Measurements from ENCODE around the gene ATP1B3. TPM values are rescaled to one million over a fixed set of nuclear protein-coding genes. Genes with fewer than 3 reads are reported as not detected.

Gene ATP1B3
- polyA plus RNA-seq, 1 donor = 261 TPM

GRCh38 chr3:141859651-141860050 lies 16.8 kb upstream of the ATP1B3 start:
- Histone ChIP-seq H3K27me3 (ENCODE audit: control insufficient read depth, insufficient read depth, low read length) (no peaks in the 10 kb centered on the region), H3K4me1 (ENCODE audit: control insufficient read depth, insufficient read depth, low read length) (no peaks in the 10 kb centered on the region), H3K36me3 (ENCODE audit: control insufficient read depth, insufficient read depth, low read length) (no peaks in the 10 kb centered on the region), H3K9me3 (ENCODE audit: control insufficient read depth, low read depth, low read length) (no peaks in the 10 kb centered on the region), H3K4me3 (ENCODE audit: low read length) (no peak overlapping the region), H3K27ac (ENCODE audit: low read length) (peak overlapping the region; percentile 25)
- WGBS (ENCODE audit: insufficient coverage, low lambda C conversion rate) = no CpG with 5 or more reads among the region's 4 CpGs
- peak; percentile 75 to 90 for DNase-seq

DNA sequence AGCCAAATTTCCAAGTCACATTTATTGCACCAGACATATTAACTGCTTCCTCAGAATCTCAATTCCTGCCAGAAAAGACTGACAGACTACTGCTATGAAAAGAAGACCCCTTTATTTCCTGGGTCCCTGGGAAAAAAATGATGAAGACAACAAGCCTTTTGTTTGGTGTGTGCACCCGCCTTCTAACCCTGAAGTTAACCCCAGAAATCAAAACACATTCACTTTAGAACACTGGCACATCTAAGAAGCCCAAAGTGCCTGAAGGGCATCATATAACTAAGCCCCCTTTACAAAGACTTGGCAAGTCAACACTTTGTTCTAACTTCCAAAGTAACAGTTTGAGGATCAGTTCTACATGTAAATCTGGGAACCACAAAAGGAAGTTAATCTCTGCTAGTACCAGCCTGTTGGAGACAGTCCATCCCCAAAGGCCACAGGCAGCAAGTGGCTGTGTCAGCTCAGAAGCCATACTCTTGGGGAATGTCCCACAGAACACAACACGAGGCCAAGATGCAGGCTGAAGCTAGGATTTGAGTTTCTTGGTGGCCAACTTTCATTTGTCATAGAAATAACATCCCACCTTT lies 16.3 kb upstream of the ATP1B3 start:
- no peak for DNase-seq
- Histone ChIP-seq H3K36me3 (ENCODE audit: control insufficient read depth, insufficient read depth, low read length) (no peaks in the 10 kb centered on the region), H3K9me3 (ENCODE audit: control insufficient read depth, low read depth, low read length) (no peaks in the 10 kb centered on the region), H3K4me3 (ENCODE audit: low read length) (no peak overlapping the region), H3K27me3 (ENCODE audit: control insufficient read depth, insufficient read depth, low read length) (no peaks in the 10 kb centered on the region), H3K27ac (ENCODE audit: low read length) (peak overlapping the region; percentile 25), H3K4me1 (ENCODE audit: control insufficient read depth, insufficient read depth, low read length) (no peaks in the 10 kb centered on the region)
- WGBS (ENCODE audit: insufficient coverage, low lambda C conversion rate) = no CpG with 5 or more reads among the region's 2 CpGs

GRCh38 chr3:141860766-141861513 lies 15.5 kb upstream of the ATP1B3 start:
- Histone ChIP-seq H3K9me3 (ENCODE audit: control insufficient read depth, low read depth, low read length) (no peaks in the 10 kb centered on the region), H3K27me3 (ENCODE audit: control insufficient read depth, insufficient read depth, low read length) (no peaks in the 10 kb centered on the region), H3K27ac (ENCODE audit: low read length) (no peak overlapping the region), H3K4me1 (ENCODE audit: control insufficient read depth, insufficient read depth, low read length) (no peaks in the 10 kb centered on the region), H3K36me3 (ENCODE audit: control insufficient read depth, insufficient read depth, low read length) (no peaks in the 10 kb centered on the region), H3K4me3 (ENCODE audit: low read length) (no peak overlapping the region)
- no peak for DNase-seq
- WGBS (ENCODE audit: insufficient coverage, low lambda C conversion rate) = 83% methylated on average over 2 of the region's 8 CpGs

GRCh38 chr3:141862279-141862816 lies 14.1 kb upstream of the ATP1B3 start:
- Histone ChIP-seq H3K36me3 (ENCODE audit: control insufficient read depth, insufficient read depth, low read length) (no peaks in the 10 kb centered on the region), H3K27me3 (ENCODE audit: control insufficient read depth, insufficient read depth, low read length) (no peaks in the 10 kb centered on the region), H3K4me3 (ENCODE audit: low read length) (no peak overlapping the region), H3K9me3 (ENCODE audit: control insufficient read depth, low read depth, low read length) (no peaks in the 10 kb centered on the region), H3K27ac (ENCODE audit: low read length) (no peak overlapping the region), H3K4me1 (ENCODE audit: control insufficient read depth, insufficient read depth, low read length) (no peaks in the 10 kb centered on the region)
- DNase-seq = no peak
- WGBS (ENCODE audit: insufficient coverage, low lambda C conversion rate) = 100% methylated on average over 1 of the region's 3 CpGs

- DNase-seq = no peak
- H3K9me3 ChIP-seq (ENCODE audit: control insufficient read depth, low read depth, low read length) = no peaks in the 10 kb centered on the region
- no peaks in the 10 kb centered on the region for H3K27me3 ChIP-seq (ENCODE audit: control insufficient read depth, insufficient read depth, low read length)
- H3K36me3 ChIP-seq (ENCODE audit: control insufficient read depth, insufficient read depth, low read length) = no peaks in the 10 kb centered on the region
- no peaks in the 10 kb centered on the region for H3K4me1 ChIP-seq (ENCODE audit: control insufficient read depth, insufficient read depth, low read length)
- H3K4me3 ChIP-seq (ENCODE audit: low read length) = no peak overlapping the region
- 100% methylated on average over 1 of the region's 1 CpG for WGBS (ENCODE audit: insufficient coverage, low lambda C conversion rate)
- no peak overlapping the region for H3K27ac ChIP-seq (ENCODE audit: low read length)
Measured at GRCh38 chr3:141863491-141863890, 13.0 kb upstream of the ATP1B3 start.

DNA sequence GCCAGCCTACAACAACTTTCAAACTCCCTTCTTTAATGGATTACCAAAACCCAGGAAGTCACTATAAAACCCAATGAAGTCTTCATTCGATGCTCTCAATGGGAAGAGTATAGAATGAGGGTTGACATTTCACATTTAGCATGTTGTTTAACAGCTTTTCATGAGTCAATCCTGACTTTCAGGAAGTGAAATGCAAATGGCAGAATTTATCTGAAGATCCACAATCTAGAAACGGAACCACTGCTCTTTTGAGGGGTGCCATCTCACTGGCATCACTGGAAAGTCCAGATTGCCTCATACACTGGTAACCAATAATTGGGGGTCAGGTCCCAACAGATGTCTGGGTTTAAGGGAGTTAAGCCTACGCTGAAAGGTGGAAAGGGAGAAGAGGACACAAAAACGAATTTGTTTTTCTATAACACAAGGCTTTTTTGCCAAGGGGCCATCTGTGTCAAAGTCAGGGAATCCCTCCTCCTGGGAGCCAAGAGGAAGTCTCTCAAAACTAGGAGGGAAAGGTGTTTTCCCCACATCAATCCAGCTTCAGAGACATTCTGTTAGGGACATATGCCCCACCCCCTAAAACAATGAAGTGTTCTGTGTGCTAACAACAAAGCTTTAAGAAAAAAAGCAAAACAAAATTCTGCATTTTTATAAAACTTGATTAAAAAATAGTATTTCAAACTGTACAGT lies 12.0 kb upstream of the ATP1B3 start:
- H3K27me3 ChIP-seq (ENCODE audit: control insufficient read depth, insufficient read depth, low read length) = no peaks in the 10 kb centered on the region
- no peak overlapping the region for H3K4me3 ChIP-seq (ENCODE audit: low read length)
- H3K36me3 ChIP-seq (ENCODE audit: control insufficient read depth, insufficient read depth, low read length) = no peaks in the 10 kb centered on the region
- DNase-seq = no peak
- H3K4me1 ChIP-seq (ENCODE audit: control insufficient read depth, insufficient read depth, low read length) = no peaks in the 10 kb centered on the region
- H3K27ac ChIP-seq (ENCODE audit: low read length) = no peak overlapping the region
- 100% methylated on average over 1 of the region's 4 CpGs for WGBS (ENCODE audit: insufficient coverage, low lambda C conversion rate)
- no peaks in the 10 kb centered on the region for H3K9me3 ChIP-seq (ENCODE audit: control insufficient read depth, low read depth, low read length)

GRCh38 chr3:141865101-141865500 lies 11.3 kb upstream of the ATP1B3 start:
- H3K27me3 ChIP-seq (ENCODE audit: control insufficient read depth, insufficient read depth, low read length) = no peaks in the 10 kb centered on the region
- H3K36me3 ChIP-seq (ENCODE audit: control insufficient read depth, insufficient read depth, low read length) = no peaks in the 10 kb centered on the region
- no peak for DNase-seq
- no peak overlapping the region for H3K27ac ChIP-seq (ENCODE audit: low read length)
- WGBS (ENCODE audit: insufficient coverage, low lambda C conversion rate) = no CpG with 5 or more reads among the region's 9 CpGs
- H3K4me3 ChIP-seq (ENCODE audit: low read length) = no peak overlapping the region
- H3K9me3 ChIP-seq (ENCODE audit: control insufficient read depth, low read depth, low read length) = no peaks in the 10 kb centered on the region
- no peaks in the 10 kb centered on the region for H3K4me1 ChIP-seq (ENCODE audit: control insufficient read depth, insufficient read depth, low read length)

DNA sequence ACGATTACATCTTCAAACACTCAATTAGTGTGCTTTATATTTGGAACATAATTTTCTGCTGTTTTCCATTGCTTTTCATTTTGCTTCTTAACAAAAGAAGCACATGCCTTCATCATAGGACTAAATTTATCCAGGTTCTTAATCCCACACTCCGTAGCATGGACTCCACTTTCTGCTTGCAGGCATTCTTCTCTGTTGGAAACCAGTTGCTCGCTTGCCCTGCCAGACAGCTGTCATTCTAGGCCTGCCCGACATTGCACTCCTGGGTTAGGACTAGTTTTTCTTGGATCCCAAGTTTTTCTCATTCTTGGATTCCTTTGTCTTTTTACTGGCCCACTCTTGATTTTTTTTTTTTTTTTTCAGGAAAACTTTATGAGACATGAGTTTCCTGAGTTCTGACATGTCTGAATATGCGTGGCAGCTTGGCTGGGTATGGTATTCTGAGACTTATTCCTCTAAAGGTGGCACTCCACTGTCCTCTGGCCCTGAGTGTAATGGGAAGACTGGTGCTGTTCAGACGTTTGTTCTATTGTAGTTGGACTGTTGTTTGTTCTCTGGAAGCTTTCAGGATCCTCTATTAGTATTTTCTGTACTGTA lies 6.3 kb upstream of the ATP1B3 start:
- Histone ChIP-seq H3K4me1 (ENCODE audit: control insufficient read depth, insufficient read depth, low read length) (no peaks in the 10 kb centered on the region), H3K27ac (ENCODE audit: low read length) (no peak overlapping the region), H3K36me3 (ENCODE audit: control insufficient read depth, insufficient read depth, low read length) (no peaks in the 10 kb centered on the region), H3K27me3 (ENCODE audit: control insufficient read depth, insufficient read depth, low read length) (no peaks in the 10 kb centered on the region), H3K4me3 (ENCODE audit: low read length) (no peak overlapping the region), H3K9me3 (ENCODE audit: control insufficient read depth, low read depth, low read length) (no peaks in the 10 kb centered on the region)
- WGBS (ENCODE audit: insufficient coverage, low lambda C conversion rate) = no CpG with 5 or more reads among the region's 6 CpGs
- DNase-seq = no peak

DNA sequence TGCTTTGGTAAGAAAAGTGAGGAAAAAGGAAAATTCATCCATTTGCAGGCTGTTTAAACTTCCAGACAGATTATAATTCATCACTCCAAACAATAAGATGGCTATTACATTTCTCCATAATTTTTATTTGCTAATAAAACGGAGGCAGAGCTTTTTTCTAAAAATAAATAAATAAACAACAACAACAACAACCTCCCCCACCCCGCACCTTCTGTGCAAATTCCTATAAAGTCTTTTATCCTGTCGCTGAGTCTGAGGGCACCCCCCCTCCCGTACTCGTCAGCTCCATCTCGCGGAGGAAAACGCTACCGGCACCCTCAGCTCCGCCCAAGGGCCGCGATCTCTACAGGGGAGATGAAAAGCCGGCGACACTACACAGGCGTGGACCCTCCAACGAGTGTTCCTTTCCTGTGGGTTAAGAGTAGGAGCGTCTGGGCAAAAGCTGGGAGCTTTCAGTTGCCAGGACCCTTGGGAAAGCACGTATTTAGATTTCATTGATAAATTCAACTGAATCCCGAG lies 1.0 kb upstream of the ATP1B3 start:
- DNase-seq = peak; percentile 82 to 87
- Histone ChIP-seq H3K27ac (ENCODE audit: low read length) (peak overlapping the region; percentile 92), H3K27me3 (ENCODE audit: control insufficient read depth, insufficient read depth, low read length) (no peaks in the 10 kb centered on the region), H3K4me3 (ENCODE audit: low read length) (peak overlapping the region; percentile 65), H3K9me3 (ENCODE audit: control insufficient read depth, low read depth, low read length) (no peaks in the 10 kb centered on the region), H3K4me1 (ENCODE audit: control insufficient read depth, insufficient read depth, low read length) (no peaks in the 10 kb centered on the region), H3K36me3 (ENCODE audit: control insufficient read depth, insufficient read depth, low read length) (no peaks in the 10 kb centered on the region)
- whole genome bisulfite sequencing (ENCODE audit: insufficient coverage, low lambda C conversion rate) = 10% methylated on average over 2 of the region's 19 CpGs

- peak overlapping the region; percentile 92 for H3K27ac ChIP-seq (ENCODE audit: low read length)
- H3K9me3 ChIP-seq (ENCODE audit: control insufficient read depth, low read depth, low read length) = no peaks in the 10 kb centered on the region
- peak; percentile 54 to 74 for DNase-seq
- no peaks in the 10 kb centered on the region for H3K27me3 ChIP-seq (ENCODE audit: control insufficient read depth, insufficient read depth, low read length)
- WGBS (ENCODE audit: insufficient coverage, low lambda C conversion rate) = no CpG with 5 or more reads among the region's 42 CpGs
- no peaks in the 10 kb centered on the region for H3K4me1 ChIP-seq (ENCODE audit: control insufficient read depth, insufficient read depth, low read length)
- H3K36me3 ChIP-seq (ENCODE audit: control insufficient read depth, insufficient read depth, low read length) = no peaks in the 10 kb centered on the region
- H3K4me3 ChIP-seq (ENCODE audit: low read length) = peak overlapping the region; percentile 65
Measured at GRCh38 chr3:141875893-141876380, 506 bp upstream of the ATP1B3 start.
